Fibroblast of lung (primary cell): ENCODE results near the gene HPSE2.

Source experiments
- CTCF ChIP-seq, 2 donors: IDR thresholded peaks in 1 of 2; conservative IDR thresholded peaks in 1 of 2; 1 replicate in 1 of 2; 2 replicates in 1 of 2; pipeline ENCODE4 v1.5.1; 2011 to 2012; ENCODE audit warnings: low read length in 2 of 2, control low read depth in 1 of 2, inconsistent platforms in 1 of 2, low read depth in 1 of 2, mild to moderate bottlenecking in 1 of 2
- EZH2 ChIP-seq: IDR thresholded peaks from 2 replicates; pipeline ENCODE4 v1.5.1; 2012; ENCODE audit warnings: low read length, control low read depth, mild to moderate bottlenecking; ENCODE audit errors: missing control alignments

- no peak for TF ChIP-seq CTCF (conservative IDR thresholded peaks at IDR 0.05 in 1 of 2, IDR thresholded peaks at IDR 0.05 in 1 of 2; ENCODE audit: low read depth in 1 of 2, low read length in 2 of 2)
- TF ChIP-seq EZH2 = no peak
Measured at GRCh38 chr10:98460837-98461499, 774.7 kb downstream of the HPSE2 start.
